Prostate gland (tissue), 2 donors: ENCODE results near the gene S100A13.
"Not testable (repeated sequence)": the region's sequence is repeated elsewhere in the genome, so short reads cannot be mapped to it uniquely, and the experiment has no call there.

Experiments used
- CTCF ChIP-seq, 4 experiments: fragments of 200-600 bp in 2 of 4; fragments of 450-650 bp in 2 of 4; sonication (generic) in 2 of 4; IDR thresholded peaks; 1 replicate in 3 of 4; 2 replicates in 1 of 4; pipeline ENCODE4 v1.5.1; 2016 to 2019; ENCODE audit warnings: antibody characterized with exemption in 4 of 4, mild to moderate bottlenecking in 2 of 4, moderate library complexity in 2 of 4
- POLR2A ChIP-seq: fragments of 450-650 bp; IDR thresholded peaks from one replicate; pipeline ENCODE4 v1.6.1; 2016; ENCODE audit warnings: antibody characterized with exemption, mild to moderate bottlenecking
- POLR2AphosphoS5 ChIP-seq: sonication (generic); formaldehyde crosslinking; IDR thresholded peaks from one replicate; pipeline ENCODE4 v1.6.1; 2017; ENCODE audit warnings: antibody characterized with exemption

DNA sequence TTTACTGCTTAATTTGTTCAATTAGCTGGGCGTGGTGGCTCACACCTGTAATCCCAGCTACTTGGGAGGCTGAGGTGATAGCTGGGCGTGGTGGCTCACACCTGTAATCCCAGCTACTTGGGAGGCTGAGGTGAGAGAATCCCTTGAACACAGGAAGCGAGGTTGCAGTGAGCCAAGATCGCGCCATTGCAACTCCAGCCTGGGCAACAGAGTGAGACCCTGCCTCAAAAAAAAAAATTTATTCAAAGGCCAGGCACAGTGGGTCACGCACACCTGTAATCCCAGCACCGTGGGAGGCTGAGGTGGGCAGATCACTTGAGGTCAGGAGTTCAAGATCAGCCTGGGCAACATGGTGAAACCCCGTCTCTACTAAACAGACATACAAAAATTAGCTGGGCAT lies 41.4 kb upstream of the S100A13 start:
- TF ChIP-seq CTCF (IDR thresholded peaks at IDR 0.05); POLR2AphosphoS5; POLR2A: not testable (repeated sequence)
